HCT116 (cell line): Measurements from ENCODE around the gene CTSZ. TPM values are rescaled to one million over a fixed set of nuclear protein-coding genes. Genes with fewer than 3 reads are reported as not detected.

Experiments used
- ATAC-seq: fragments of 200-7000 bp; cut with Tn5 transposase; 2 replicates; pipeline ENCODE4 v1.9.1; 2020; ENCODE audit warnings: mild to moderate bottlenecking, moderate library complexity
- BruUV-seq: library from RNA; stranded (reverse); fragments of 400-500 nt; replicated peaks from 2 replicates; lab custom pipeline; 2021; lab: Mats Ljungman, UMichigan
- CTCF ChIA-PET: fragments of 300-600 bp; sonication (Branson Sonifier 250); formaldehyde crosslinking; loops from one replicate; lab custom pipeline; 2021; ENCODE audit warnings: antibody characterized with exemption; lab: Charles Lee
- POLR2A ChIA-PET: fragments of 300-600, 350-600 bp; sonication (Branson Sonifier 250); formaldehyde crosslinking; loops from one replicate; lab custom pipeline; 2021; ENCODE audit warnings: antibody characterized with exemption; lab: Charles Lee
- RAD21 ChIA-PET, 2 experiments: fragments of 300-600 bp; sonication (Branson Sonifier 250); formaldehyde crosslinking; loops; one replicate each; lab custom pipeline; 2023; ENCODE audit warnings: low total read pairs in 2 of 2; ENCODE audit not compliant: uncharacterized antibody in 2 of 2, unreplicated experiment in 2 of 2, low non-redundant PET in 1 of 2; lab: Charles Lee
- DNase-seq: peaks from one replicate; pipeline ENCODE4 v3.0.0-alpha.2; 2010; ENCODE audit warnings: low read depth, low spot score
- H2AFZ ChIP-seq: fragments of 200-600 bp; shearing (Covaris generic), sonication (generic); 2 replicates; pipeline ENCODE4 v1.6.1; 2017; ENCODE audit warnings: low read depth, mixed run types, mixed read lengths, antibody characterized with exemption, low read length; ENCODE audit not compliant: poor library complexity, severe bottlenecking
- H3K27ac ChIP-seq: 2 replicates; pipeline ENCODE4 v1.5.1; 2012; ENCODE audit warnings: low read depth, low read length
- H3K27me3 ChIP-seq: fragments of 200-600 bp; sonication (generic); 2 replicates; pipeline ENCODE4 v1.6.1; 2016; ENCODE audit warnings: mixed run types, low read length, mixed read lengths; ENCODE audit not compliant: insufficient read depth
- H3K36me3 ChIP-seq, 2 experiments: fragments of 200-500 bp in 1 of 2; fragments of 200-600 bp in 1 of 2; sonication (Bioruptor generic) in 1 of 2; sonication (generic) in 1 of 2; 2 replicates each; pipeline versions ENCODE4 v1.5.1 to v1.6.1; 2014 to 2016; ENCODE audit warnings: low read length in 2 of 2, inconsistent platforms in 1 of 2, mixed read lengths in 1 of 2, mixed run types in 1 of 2; ENCODE audit not compliant: insufficient read depth in 2 of 2, control insufficient read depth in 1 of 2
- H3K4me1 ChIP-seq, 2 experiments: fragments of 200-600 bp in 1 of 2; sonication (generic) in 1 of 2; 2 replicates each; pipeline versions ENCODE4 v1.5.1 to v1.6.1; 2012 to 2017; ENCODE audit warnings: low read length in 2 of 2, inconsistent platforms in 1 of 2, mild to moderate bottlenecking in 1 of 2, mixed read lengths in 1 of 2, mixed run types in 1 of 2, moderate library complexity in 1 of 2; ENCODE audit not compliant: insufficient read depth in 2 of 2, control insufficient read depth in 1 of 2
- H3K4me2 ChIP-seq: fragments of 200-600 bp; sonication (generic); 2 replicates; pipeline ENCODE4 v1.6.1; 2017; ENCODE audit warnings: mixed run types, low read length, mixed read lengths
- H3K4me3 ChIP-seq, 2 experiments: fragments of 200-600 bp in 1 of 2; sonication (generic) in 1 of 2; replicated peaks in 1 of 2; 2 replicates each; pipeline ENCODE4 v1.5.1; 2011 to 2016; ENCODE audit warnings: low read length in 2 of 2, control low read depth in 1 of 2, low read depth in 1 of 2, mild to moderate bottlenecking in 1 of 2, mixed read lengths in 1 of 2, mixed run types in 1 of 2
- H3K79me2 ChIP-seq: fragments of 200-600 bp; sonication (generic); 2 replicates; pipeline ENCODE4 v1.6.1; 2017; ENCODE audit warnings: mild to moderate bottlenecking, mixed run types, low read length, moderate library complexity, mixed read lengths; ENCODE audit not compliant: insufficient read depth
- H3K9ac ChIP-seq: fragments of 200-600 bp; sonication (generic); 2 replicates; pipeline ENCODE4 v1.6.1; 2016; ENCODE audit warnings: low read length, mixed read lengths
- H3K9me2 ChIP-seq: fragments of 200-600 bp; sonication (generic), shearing (Covaris generic); 2 replicates; pipeline ENCODE4 v1.6.1; 2017; ENCODE audit warnings: mixed run types, mild to moderate bottlenecking, moderate library complexity; ENCODE audit not compliant: insufficient read depth
- H3K9me3 ChIP-seq, 2 experiments: fragments of 200-500 bp in 1 of 2; fragments of 200-600 bp in 1 of 2; sonication (Bioruptor generic) in 1 of 2; sonication (generic) in 1 of 2; 2 replicates each; pipeline ENCODE4 v1.6.1; 2014 to 2017; ENCODE audit warnings: low read length in 2 of 2, mixed read lengths in 2 of 2, inconsistent platforms in 1 of 2, low read depth in 1 of 2, mild to moderate bottlenecking in 1 of 2, mixed run types in 1 of 2, moderate library complexity in 1 of 2; ENCODE audit not compliant: control insufficient read depth in 1 of 2, insufficient read depth in 1 of 2
- H4K20me1 ChIP-seq: fragments of 200-600 bp; sonication (generic), shearing (Covaris generic); 2 replicates; pipeline ENCODE4 v1.6.1; 2017; ENCODE audit warnings: mixed run types, mild to moderate bottlenecking, moderate library complexity; ENCODE audit not compliant: insufficient read depth
- CBX3 ChIP-seq: IDR thresholded peaks from 2 replicates; pipeline ENCODE4 v1.6.1; 2012; ENCODE audit warnings: low read depth
- CTCF ChIP-seq, 3 experiments: fragments of 200-600 bp in 1 of 3; sonication (generic) in 1 of 3; IDR thresholded peaks in 2 of 3; conservative IDR thresholded peaks in 1 of 3; 2 replicates each; pipeline ENCODE4 v1.5.1; 2012 to 2017; ENCODE audit warnings: low read depth in 2 of 3, low read length in 2 of 3, antibody characterized with exemption in 1 of 3, borderline replicate concordance in 1 of 3, control low read depth in 1 of 3, mild to moderate bottlenecking in 1 of 3, mixed read lengths in 1 of 3, mixed run types in 1 of 3, moderate library complexity in 1 of 3; ENCODE audit not compliant: insufficient read depth in 1 of 3
- ELF1 ChIP-seq: IDR thresholded peaks from 2 replicates; pipeline ENCODE4 v1.6.1; 2012; ENCODE audit warnings: low read depth, borderline replicate concordance
- EZH2phosphoT487 ChIP-seq: fragments of 200-600 bp; IDR thresholded peaks from 2 replicates; pipeline ENCODE4 v1.6.1; 2018; ENCODE audit warnings: antibody characterized with exemption, borderline replicate concordance
- FOSL1 ChIP-seq: IDR thresholded peaks from 2 replicates; pipeline ENCODE4 v1.6.1; 2012; ENCODE audit warnings: low read depth
- MAX ChIP-seq: IDR thresholded peaks from 2 replicates; pipeline ENCODE4 v1.6.1; 2012
- POLR2A ChIP-seq: IDR thresholded peaks from 2 replicates; pipeline ENCODE4 v1.7.0; 2011; ENCODE audit warnings: borderline replicate concordance; ENCODE audit not compliant: insufficient read depth, insufficient read length; ENCODE audit errors: extremely low read depth
- REST ChIP-seq: IDR thresholded peaks from 2 replicates; pipeline ENCODE4 v1.6.1; 2012; ENCODE audit warnings: low read depth
- SP1 ChIP-seq: IDR thresholded peaks from 2 replicates; pipeline ENCODE4 v1.6.1; 2012; ENCODE audit warnings: low read depth
- YY1 ChIP-seq: IDR thresholded peaks from 2 replicates; pipeline ENCODE4 v1.6.1; 2011; ENCODE audit warnings: low read length, low read depth, moderate library complexity, mild to moderate bottlenecking; ENCODE audit not compliant: insufficient replicate concordance; ENCODE audit errors: extremely low read depth
- ZBTB33 ChIP-seq: IDR thresholded peaks from 2 replicates; pipeline ENCODE4 v1.6.1; 2011; ENCODE audit warnings: mild to moderate bottlenecking, low read length, moderate library complexity; ENCODE audit not compliant: insufficient replicate concordance; ENCODE audit errors: extremely low read depth
- intact Hi-C: fragments of 100-400 bp; cut with micrococcal nuclease; formaldehyde crosslinking; loops from 2 replicates; pipeline ENCODE4 v1.10.0; 2022
- total RNA-seq: library from RNA; stranded (reverse); gene quantifications from one replicate; pipeline ENCODE4 v1.2.1, GENCODE V29; 2021; ENCODE audit not compliant: unreplicated experiment

CTSZ gene
- total RNA-seq, 1 experiment from 2014 or later = 100 TPM

GRCh38 chr20:59014680-59015389, 7.8 kb upstream of the CTSZ start:
- CTCF ChIA-PET = no interaction called here
- H2AFZ ChIP-seq = no peak overlapping the region
- DNase-seq = no peak
- no peaks in the 10 kb centered on the region for H4K20me1 ChIP-seq
- H3K27me3 ChIP-seq = no peaks in the 10 kb centered on the region
- no peak overlapping the region for H3K27ac ChIP-seq
- intact Hi-C loops = no loop called here
- no peak overlapping the region for H3K4me3 ChIP-seq
- no peaks in the 10 kb centered on the region for H3K9me2 ChIP-seq
- POLR2A ChIA-PET = no interaction called here
- H3K4me1 ChIP-seq = peaks cover 3 to 18% of the 10 kb centered on the region in 2 experiments; a peak in 3 of 4 replicates
- RAD21 ChIA-PET = no interaction called here
- no peak overlapping the region for H3K4me2 ChIP-seq
- H3K79me2 ChIP-seq = no peaks in the 10 kb centered on the region
- no peaks in the 10 kb centered on the region for H3K36me3 ChIP-seq
- no peak overlapping the region for H3K9ac ChIP-seq
- no peak for TF ChIP-seq EZH2phosphoT487
- TF ChIP-seq FOSL1 = no peak
- no peak for TF ChIP-seq ZBTB33
- TF ChIP-seq MAX = no peak
- TF ChIP-seq ELF1 = no peak
- no peak for TF ChIP-seq CBX3
- TF ChIP-seq POLR2A = no peak
- TF ChIP-seq CTCF (IDR thresholded peaks at IDR 0.05 in 2 of 3, conservative IDR thresholded peaks at IDR 0.05 in 1 of 3; ENCODE audit: borderline replicate concordance in 1 of 3, insufficient read depth in 1 of 3, low read depth in 2 of 3, low read length in 2 of 3) = no peak
- no peak for TF ChIP-seq YY1
- TF ChIP-seq SP1 = no peak
- no peak for TF ChIP-seq REST
- TF ChIP-seq, all 23 proteins: peak for 0
- BruUV-seq = no TSS peak
- no peak for ATAC-seq
- no peaks in the 10 kb centered on the region for H3K9me3 ChIP-seq
